Prostate gland (tissue), 2 donors: Measurements from ENCODE around the gene SYCP3.

ENCODE experiments used
- CTCF ChIP-seq, 4 experiments: fragments of 200-600 bp in 2 of 4; fragments of 450-650 bp in 2 of 4; sonication (generic) in 2 of 4; IDR thresholded peaks; 1 replicate in 3 of 4; 2 replicates in 1 of 4; pipeline ENCODE4 v1.5.1; 2016 to 2019; ENCODE audit warnings: antibody characterized with exemption in 4 of 4, mild to moderate bottlenecking in 2 of 4, moderate library complexity in 2 of 4
- POLR2A ChIP-seq: fragments of 450-650 bp; IDR thresholded peaks from one replicate; pipeline ENCODE4 v1.6.1; 2016; ENCODE audit warnings: antibody characterized with exemption, mild to moderate bottlenecking

DNA sequence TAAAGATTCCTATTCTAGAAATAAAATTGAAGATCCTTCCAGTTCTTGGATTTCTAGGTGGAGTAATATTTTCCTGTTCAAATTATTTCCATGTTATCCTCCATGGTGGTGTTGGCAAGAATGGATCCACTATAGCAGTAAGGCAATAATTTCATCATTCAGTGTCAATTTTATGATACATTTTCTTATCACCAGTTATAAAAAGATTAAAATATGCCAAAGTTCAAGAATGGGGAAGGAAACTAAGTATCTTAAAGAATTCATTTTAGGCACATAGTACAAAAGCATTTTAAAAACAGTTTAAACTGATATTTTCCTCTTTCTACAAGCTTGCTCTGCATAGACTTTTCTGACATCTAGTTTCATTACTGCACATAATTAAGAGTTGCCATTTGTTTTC lies 19.1 kb downstream of the SYCP3 start:
- TF ChIP-seq CTCF (IDR thresholded peaks at IDR 0.05) (no peak), POLR2A (no peak)
